Endothelial cell of umbilical vein (primary cell): ENCODE results near the gene CHCHD3. TPM values are rescaled to one million over a fixed set of nuclear protein-coding genes. Genes with fewer than 3 reads are reported as not detected.

ENCODE experiments used
- BruUV-seq: library from RNA; stranded (reverse); fragments of 400-500 nt; replicated peaks from 2 replicates; lab custom pipeline; 2021; lab: Mats Ljungman, UMichigan
- CTCF ChIA-PET: fragments of 300-600, 350-600 bp; sonication (Branson Sonifier 250); formaldehyde crosslinking; loops from one replicate; lab custom pipeline; 2021; ENCODE audit warnings: antibody characterized with exemption, inconsistent platforms; lab: Charles Lee
- POLR2A ChIA-PET: fragments of 300-600, 350-600 bp; sonication (Branson Sonifier 250); formaldehyde crosslinking; loops from one replicate; lab custom pipeline; 2021; ENCODE audit warnings: antibody characterized with exemption, inconsistent platforms; lab: Charles Lee
- DNase-seq: peaks from one replicate; pipeline ENCODE4 v3.0.0-alpha.2; 2011; ENCODE audit warnings: low read depth, low spot score
- FAIRE-seq: peaks from 2 replicates; lab custom pipeline; 2011; peaks lifted over from hg19 to GRCh38; lab: Jason Lieb, UNC
- H2AFZ ChIP-seq: 2 replicates; pipeline ENCODE4 v1.6.0; 2012; ENCODE audit warnings: low read depth, low read length, control low read depth, inconsistent platforms
- H3K27ac ChIP-seq: 2 replicates; pipeline ENCODE4 v1.5.1; 2011; ENCODE audit warnings: low read depth, mild to moderate bottlenecking, control low read depth, low read length, moderate library complexity; ENCODE audit not compliant: insufficient read depth
- H3K27me3 ChIP-seq, 2 experiments: 2 replicates each; pipeline versions ENCODE4 v1.6.0 to v1.6.1; 2011; ENCODE audit warnings: low read length in 2 of 2, mixed read lengths in 1 of 2; ENCODE audit not compliant: control insufficient read depth in 2 of 2, insufficient read depth in 2 of 2
- H3K36me3 ChIP-seq, 2 experiments: 2 replicates in 1 of 2; 3 replicates in 1 of 2; pipeline ENCODE4 v1.5.1; 2011; ENCODE audit warnings: low read length in 2 of 2, mild to moderate bottlenecking in 1 of 2, moderate library complexity in 1 of 2; ENCODE audit not compliant: control insufficient read depth in 2 of 2, insufficient read depth in 2 of 2; ENCODE audit errors: extremely low read depth in 1 of 2
- H3K4me1 ChIP-seq: 3 replicates; pipeline ENCODE4 v1.5.1; 2011; ENCODE audit warnings: mild to moderate bottlenecking, low read length; ENCODE audit not compliant: control insufficient read depth, insufficient read depth; ENCODE audit errors: extremely low read depth
- H3K4me2 ChIP-seq: 2 replicates; pipeline ENCODE4 v1.6.1; 2011; ENCODE audit warnings: low read length, control low read depth, mixed read lengths; ENCODE audit not compliant: insufficient read depth
- H3K4me3 ChIP-seq, 3 experiments: fragments of 200-600 bp in 1 of 3; sonication (generic), shearing (Covaris generic) in 1 of 3; replicated peaks in 1 of 3; 2 replicates each; pipeline ENCODE4 v1.5.1; 2011 to 2016; ENCODE audit warnings: control low read depth in 3 of 3, low read length in 3 of 3, mild to moderate bottlenecking in 2 of 3, inconsistent platforms in 1 of 3, low read depth in 1 of 3, moderate library complexity in 1 of 3; ENCODE audit not compliant: insufficient read depth in 1 of 3
- H3K79me2 ChIP-seq: 2 replicates; pipeline ENCODE4 v1.6.0; 2012; ENCODE audit warnings: low read length, inconsistent platforms; ENCODE audit not compliant: control insufficient read depth, insufficient read depth
- H3K9ac ChIP-seq: replicated peaks from 2 replicates; pipeline ENCODE3; 2011; ENCODE audit warnings: low read length, control low read depth; ENCODE audit not compliant: insufficient read depth; ENCODE audit errors: extremely low read depth
- H3K9me1 ChIP-seq: replicated peaks from 3 replicates; pipeline ENCODE4 v1.6.0; 2011; ENCODE audit warnings: mild to moderate bottlenecking, low read length; ENCODE audit not compliant: control insufficient read depth, insufficient read depth; ENCODE audit errors: extremely low read depth
- H3K9me3 ChIP-seq: replicated peaks from 2 replicates; pipeline ENCODE4 v1.5.1; 2012; ENCODE audit warnings: low read length, inconsistent platforms; ENCODE audit not compliant: control insufficient read depth, insufficient read depth
- H4K20me1 ChIP-seq: replicated peaks from 2 replicates; pipeline ENCODE3; 2011; ENCODE audit warnings: mild to moderate bottlenecking, low read length; ENCODE audit not compliant: control insufficient read depth, insufficient read depth; ENCODE audit errors: extremely low read depth
- CTCF ChIP-seq, 2 donors: IDR thresholded peaks; 1 replicate in 1 of 2; 2 replicates in 1 of 2; pipeline ENCODE4 v1.5.1; 2011; ENCODE audit warnings: low read length in 2 of 2, mild to moderate bottlenecking in 2 of 2, moderate library complexity in 2 of 2, control low read depth in 1 of 2, inconsistent platforms in 1 of 2, low read depth in 1 of 2; ENCODE audit not compliant: insufficient read depth in 1 of 2; ENCODE audit errors: extremely low read depth in 1 of 2
- EZH2 ChIP-seq: IDR thresholded peaks from 2 replicates; pipeline ENCODE4 v1.6.1; 2012; ENCODE audit warnings: borderline replicate concordance, low read depth, mild to moderate bottlenecking, moderate library complexity, low read length, inconsistent platforms; ENCODE audit not compliant: severe bottlenecking
- FOS ChIP-seq: IDR thresholded peaks from 2 replicates; pipeline ENCODE4 v1.6.1; 2011; ENCODE audit warnings: mild to moderate bottlenecking, low read length, moderate library complexity, borderline replicate concordance; ENCODE audit not compliant: insufficient read depth
- GATA2 ChIP-seq: IDR thresholded peaks from 2 replicates; pipeline ENCODE4 v1.7.0; 2011; ENCODE audit warnings: low read depth, mild to moderate bottlenecking, moderate library complexity, mixed read lengths, low read length; ENCODE audit not compliant: insufficient read length, insufficient read depth
- JUN ChIP-seq: IDR thresholded peaks from 2 replicates; pipeline ENCODE4 v1.6.1; 2011; ENCODE audit warnings: borderline replicate concordance, low read depth; ENCODE audit not compliant: insufficient read length, insufficient read depth
- MAX ChIP-seq: IDR thresholded peaks from 2 replicates; pipeline ENCODE4 v1.6.1; 2011; ENCODE audit not compliant: insufficient read depth, insufficient read length
- MYC ChIP-seq: IDR thresholded peaks from one replicate; pipeline ENCODE4 v1.6.1; 2011; ENCODE audit warnings: mild to moderate bottlenecking, low read depth, low read length
- POLR2A ChIP-seq: IDR thresholded peaks from 2 replicates; pipeline ENCODE4 v1.6.1; 2012; ENCODE audit warnings: low read depth, mild to moderate bottlenecking, control low read depth, low read length
- POLR2AphosphoS5 ChIP-seq: IDR thresholded peaks from 2 replicates; pipeline ENCODE4 v1.6.1; 2012; ENCODE audit warnings: low read depth, mild to moderate bottlenecking, control low read depth, low read length, moderate library complexity; ENCODE audit not compliant: insufficient read depth
- dilution Hi-C: fragments of 300-500 bp; cut with MboI; formaldehyde crosslinking; loops from one replicate; pipeline ENCODE4 v1.15.0; 2019; ENCODE audit warnings: low sequenced_read_pairs; ENCODE audit not compliant: extremely low pct_ligation_motif_present
- intact Hi-C: fragments of 100-400 bp; cut with micrococcal nuclease; formaldehyde crosslinking; loops from one replicate; pipeline ENCODE4 v1.10.0; 2022
- polyA plus RNA-seq, 4 experiments: library from polyadenylated mRNA; depleted of rRNA in 3 of 4; stranded (reverse) in 3 of 4; unstranded in 1 of 4; fragments of >200 nt; gene quantifications; 2 replicates each; pipeline versions ENCODE4 v1.2.1 to v1.2.3, GENCODE V29; 2011 to 2012; ENCODE audit warnings: missing spikeins in 1 of 4
- total RNA-seq: library from RNA; stranded (reverse); gene quantifications from 2 replicates; pipeline ENCODE4 v1.2.3, GENCODE V29; 2021

CHCHD3 gene
- total and polyA plus RNA-seq, 2 donors (not counting 3 experiments of a cell fraction or from before 2014, with no cell fraction given), result 22.0 to 63.7 TPM

DNA sequence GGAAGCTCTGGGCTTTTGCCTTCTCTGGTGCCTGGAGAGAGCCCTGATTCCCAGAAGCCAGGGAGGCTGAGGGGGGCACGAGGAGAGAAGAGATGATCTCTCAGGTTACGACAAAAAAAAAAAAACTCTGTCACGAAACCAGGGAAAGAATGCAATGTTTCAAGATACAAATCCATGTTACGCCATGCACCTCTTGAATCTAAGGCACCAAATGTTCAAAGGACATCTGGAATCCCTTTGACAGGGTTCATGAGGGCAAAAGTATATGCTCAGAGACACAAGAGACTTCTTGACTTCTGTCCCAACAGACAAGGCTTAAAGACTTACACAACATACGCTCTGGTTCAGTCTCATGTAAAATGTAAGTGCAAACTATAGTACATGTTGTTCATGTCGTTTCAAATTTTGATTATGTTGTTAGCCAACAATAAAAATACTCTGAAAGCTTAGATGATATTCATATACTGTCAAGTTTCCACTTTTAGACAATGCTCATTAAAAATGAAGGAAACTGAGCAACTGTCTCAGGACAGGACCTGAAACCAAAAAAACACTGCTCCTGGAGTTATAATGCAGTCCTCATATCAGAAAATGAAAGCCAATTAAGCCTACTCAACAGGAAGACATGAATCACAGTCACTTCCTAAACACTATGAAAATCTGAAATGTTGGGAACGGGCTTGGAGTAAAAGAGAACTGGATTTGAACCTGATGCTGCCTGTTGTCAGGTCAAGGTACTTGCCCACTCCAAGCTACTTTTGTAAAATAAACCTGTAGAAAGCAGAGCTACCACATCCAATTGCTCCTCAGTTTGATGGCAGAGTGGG lies 72.3 kb downstream of the CHCHD3 start:
- H3K36me3 ChIP-seq, result no peaks in the 10 kb centered on the region

More for the DNA sequence above, 72.3 kb downstream of the CHCHD3 start:
- no peaks in the 10 kb centered on the region for H4K20me1 ChIP-seq
- H3K27me3 ChIP-seq, result no peaks in the 10 kb centered on the region
- intact Hi-C loops (no loop called here), dilution Hi-C loops (no loop called here)
- H3K4me2 ChIP-seq, result peak overlapping the region; percentile 65
- H3K4me3 ChIP-seq, result peak overlapping the region in 1 of 3 experiments; percentile 18
- peak overlapping the region; percentile 53 for H3K27ac ChIP-seq
- FAIRE-seq, result peak; percentile 93
- no peak overlapping the region for H3K9ac ChIP-seq
- H3K4me1 ChIP-seq, result peaks cover 14% of the 10 kb centered on the region
- no peak for TF ChIP-seq CTCF (IDR thresholded peaks at IDR 0.05; ENCODE audit: extremely low read depth in 1 of 2, insufficient read depth in 1 of 2, low read depth in 1 of 2, low read length in 2 of 2)
- no peak for TF ChIP-seq EZH2
- peak; percentile 79 for TF ChIP-seq JUN
- TF ChIP-seq POLR2A, result no peak
- TF ChIP-seq FOS, result peak; percentile 73
- TF ChIP-seq POLR2AphosphoS5, result no peak
- no peak for TF ChIP-seq GATA2
- TF ChIP-seq MAX, result no peak
- no peak for TF ChIP-seq MYC
- BruUV-seq, result no TSS peak
- peaks cover 26% of the 10 kb centered on the region for H3K79me2 ChIP-seq
- H2AFZ ChIP-seq, result no peak overlapping the region
- H3K9me3 ChIP-seq, result no peaks in the 10 kb centered on the region
- no peaks in the 10 kb centered on the region for H3K9me1 ChIP-seq
- ChIA-PET CTCF (interaction anchor here (1.4 kb wide), 1 partner anchor 15 kb away, joined by 7 read pairs; no protein-coding TSS in a partner anchor), POLR2A (no interaction called here)
- DNase-seq, result peak; percentile 82
